ENCODE results near the gene SMARCD3.

SMARCD3 gene

GRCh38 chr7:151272405-151272804 is 23.9 kb upstream of the SMARCD3 start:
- DNase-seq = no peak

- peak; percentile 90 for DNase-seq
These were observed 23.3 kb upstream of the SMARCD3 start for GRCh38 chr7:151271699-151272355.

GRCh38 chr7:151269511-151269910 is 21.0 kb upstream of the SMARCD3 start:
- DNase-seq = no peak

GRCh38 chr7:151265351-151265931 is 16.9 kb upstream of the SMARCD3 start:
- DNase-seq = no peak

GRCh38 chr7:151264615-151265014 is 16.1 kb upstream of the SMARCD3 start:
- DNase-seq = no peak

GRCh38 chr7:151261529-151261928 is 13.0 kb upstream of the SMARCD3 start:
- no peak for DNase-seq

- DNase-seq = no peak
These were observed 12.4 kb upstream of the SMARCD3 start for GRCh38 chr7:151260883-151261282.

- DNase-seq = no peak
These were observed 12.0 kb upstream of the SMARCD3 start for GRCh38 chr7:151260471-151260870.

GRCh38 chr7:151257990-151258389 is 9.5 kb upstream of the SMARCD3 start:
- DNase-seq = no peak

- no peak for DNase-seq
These were observed 8.0 kb upstream of the SMARCD3 start for GRCh38 chr7:151256410-151257045.

- DNase-seq = no peak
These were observed 6.9 kb upstream of the SMARCD3 start for GRCh38 chr7:151255390-151255789.

- no peak for DNase-seq
These were observed 6.4 kb upstream of the SMARCD3 start for GRCh38 chr7:151254851-151255250.

- DNase-seq = no peak
These were observed 5.8 kb upstream of the SMARCD3 start for GRCh38 chr7:151254316-151254715.

GRCh38 chr7:151252961-151253711 is 4.6 kb upstream of the SMARCD3 start:
- DNase-seq = no peak

- no peak for DNase-seq
These were observed 4.0 kb upstream of the SMARCD3 start for GRCh38 chr7:151252561-151252835.

- DNase-seq = no peak
These were observed 3.4 kb upstream of the SMARCD3 start for GRCh38 chr7:151251689-151252560.

- DNase-seq = no peak
These were observed 2.8 kb upstream of the SMARCD3 start for GRCh38 chr7:151251328-151251688.

- DNase-seq = no peak
These were observed 2.0 kb upstream of the SMARCD3 start for GRCh38 chr7:151250181-151251132.

- DNase-seq = no peak
These were observed 1.2 kb upstream of the SMARCD3 start for GRCh38 chr7:151249732-151250072.

- peak; percentile 1 for DNase-seq
These were observed 689 bp upstream of the SMARCD3 start for GRCh38 chr7:151249034-151249731.

- DNase-seq = no peak
These were observed 716 bp downstream of the SMARCD3 start for GRCh38 chr7:151247611-151248345.
